Measurements from ENCODE around the gene GARIN5B. TPM values are rescaled to one million over a fixed set of nuclear protein-coding genes. Genes with fewer than 3 reads are reported as not detected.

The GARIN5B gene
- total RNA-seq, 1 experiment from 2014 or later = 0.11 TPM

GRCh38 chr19:55362174-55362989 is 678 bp downstream of the GARIN5B start:
- no TSS peak for BruUV-seq (replicated peaks)
- CTCF ChIA-PET = no interaction called here
- POLR2A ChIA-PET (ENCODE audit: unreplicated experiment) = interaction anchor here (0.6 kb wide), 1 partner anchor 22 kb away, joined by 5 read pairs; the partner anchor contains the start of gene TMEM238

GRCh38 chr19:55360902-55361301 is 2.2 kb downstream of the GARIN5B start:
- CTCF ChIA-PET = no interaction called here

More at GRCh38 chr19:55362174-55362989, 678 bp downstream of the GARIN5B start:
- intact Hi-C loops (cut with micrococcal nuclease; ENCODE audit: unreplicated experiment) = no loop called here
- TF ChIP-seq, protein P1, sequence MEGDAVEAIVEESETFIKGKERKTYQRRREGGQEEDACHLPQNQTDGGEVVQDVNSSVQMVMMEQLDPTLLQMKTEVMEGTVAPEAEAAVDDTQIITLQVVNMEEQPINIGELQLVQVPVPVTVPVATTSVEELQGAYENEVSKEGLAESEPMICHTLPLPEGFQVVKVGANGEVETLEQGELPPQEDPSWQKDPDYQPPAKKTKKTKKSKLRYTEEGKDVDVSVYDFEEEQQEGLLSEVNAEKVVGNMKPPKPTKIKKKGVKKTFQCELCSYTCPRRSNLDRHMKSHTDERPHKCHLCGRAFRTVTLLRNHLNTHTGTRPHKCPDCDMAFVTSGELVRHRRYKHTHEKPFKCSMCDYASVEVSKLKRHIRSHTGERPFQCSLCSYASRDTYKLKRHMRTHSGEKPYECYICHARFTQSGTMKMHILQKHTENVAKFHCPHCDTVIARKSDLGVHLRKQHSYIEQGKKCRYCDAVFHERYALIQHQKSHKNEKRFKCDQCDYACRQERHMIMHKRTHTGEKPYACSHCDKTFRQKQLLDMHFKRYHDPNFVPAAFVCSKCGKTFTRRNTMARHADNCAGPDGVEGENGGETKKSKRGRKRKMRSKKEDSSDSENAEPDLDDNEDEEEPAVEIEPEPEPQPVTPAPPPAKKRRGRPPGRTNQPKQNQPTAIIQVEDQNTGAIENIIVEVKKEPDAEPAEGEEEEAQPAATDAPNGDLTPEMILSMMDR (conservative IDR thresholded peaks at IDR 0.05) = no peak
- no peak for TF ChIP-seq EZH2 (IDR thresholded peaks at IDR 0.05; ENCODE audit: low read depth)
- Histone ChIP-seq H3K4me3 (no peak overlapping the region), H3K36me3 (ENCODE audit: low read depth) (no peaks in the 10 kb centered on the region), H3K9me2 (ENCODE audit: insufficient read depth) (no peaks in the 10 kb centered on the region), H3K27me3 (ENCODE audit: insufficient read depth, low read depth) (no peaks in the 10 kb centered on the region), H3K79me2 (ENCODE audit: low read depth) (no peaks in the 10 kb centered on the region), H4K20me1 (ENCODE audit: insufficient read depth) (no peaks in the 10 kb centered on the region), H2AFZ (no peak overlapping the region), H3K4me1 (replicated peaks; ENCODE audit: insufficient read depth) (no peaks in the 10 kb centered on the region), H3F3A (ENCODE audit: insufficient read depth, low read depth) (peaks cover 15% of the 10 kb centered on the region; the same call in 1 of the 2 replicates), H3K27ac (no peak overlapping the region), H3K9me3 (ENCODE audit: insufficient read depth, low read depth) (no peaks in the 10 kb centered on the region), H3K4me2 (no peak overlapping the region)
- DNase-seq = no peak

More at GRCh38 chr19:55360902-55361301, 2.2 kb downstream of the GARIN5B start:
- DNase-seq = no peak
- Histone ChIP-seq H3K9me3 (ENCODE audit: insufficient read depth, low read depth) (no peaks in the 10 kb centered on the region), H3K4me2 (no peak overlapping the region), H3K27me3 (ENCODE audit: insufficient read depth, low read depth) (peaks cover 5% of the 10 kb centered on the region), H3K9me2 (ENCODE audit: insufficient read depth) (no peaks in the 10 kb centered on the region), H3K4me1 (replicated peaks; ENCODE audit: insufficient read depth) (no peaks in the 10 kb centered on the region), H3K79me2 (ENCODE audit: low read depth) (no peaks in the 10 kb centered on the region), H4K20me1 (ENCODE audit: insufficient read depth) (no peaks in the 10 kb centered on the region), H3K36me3 (ENCODE audit: low read depth) (no peaks in the 10 kb centered on the region), H3K4me3 (no peak overlapping the region), H3F3A (ENCODE audit: insufficient read depth, low read depth) (peaks cover 17% of the 10 kb centered on the region; the same call in 1 of the 2 replicates), H3K27ac (no peak overlapping the region), H2AFZ (no peak overlapping the region)
- intact Hi-C loops (cut with micrococcal nuclease; ENCODE audit: unreplicated experiment) = no loop called here
- BruUV-seq (replicated peaks) = no TSS peak
- POLR2A ChIA-PET (ENCODE audit: unreplicated experiment) = no interaction called here
- TF ChIP-seq, protein P1 (conservative IDR thresholded peaks at IDR 0.05) = no peak
- TF ChIP-seq EZH2 (IDR thresholded peaks at IDR 0.05; ENCODE audit: low read depth) = no peak
